Stimulated activated naive B cell treated with anti-CD40 and anti-IgM and Interleukin-4, amounts not matched to agents 10 μg/mL and 1 μg/mL and 100 μg/mL, for 72 hours (primary cell): ENCODE results near the gene GJC1.
A peak's percentile ranks its signal among the peaks of the same experiment; 100 is the strongest.

ENCODE experiments used
- ATAC-seq, 2 donors: fragments of 150-1000 bp; cut with Tn5 transposase; replicated peaks; 2 replicates each; pipeline ENCODE4 v1.10.0; 2021; ENCODE audit warnings: moderate library complexity in 1 of 2
- DNase-seq: peaks from one replicate; pipeline ENCODE4 v3.0.0; 2021
- H3K27ac Mint-ChIP-seq: one replicate; pipeline ENCODE4 v1.8.0; 2022; ENCODE audit warnings: mild to moderate bottlenecking, mixed read lengths
- H3K27me3 Mint-ChIP-seq, 2 donors: one replicate each; pipeline ENCODE4 v1.8.0; 2022; ENCODE audit warnings: mixed read lengths in 2 of 2
- H3K36me3 Mint-ChIP-seq, 2 donors: one replicate each; pipeline ENCODE4 v1.8.0; 2022; ENCODE audit warnings: mixed read lengths in 2 of 2, mild to moderate bottlenecking in 1 of 2
- H3K4me1 Mint-ChIP-seq, 2 donors: one replicate each; pipeline ENCODE4 v1.8.0; 2022; ENCODE audit warnings: mixed read lengths in 2 of 2, mild to moderate bottlenecking in 1 of 2
- H3K4me3 Mint-ChIP-seq, 2 donors: one replicate each; pipeline ENCODE4 v1.8.0; 2022; ENCODE audit warnings: mild to moderate bottlenecking in 2 of 2, mixed read lengths in 2 of 2, moderate library complexity in 1 of 2
- H3K9me3 Mint-ChIP-seq, 2 donors: one replicate each; pipeline ENCODE4 v1.8.0; 2022; ENCODE audit warnings: mixed read lengths in 2 of 2, mild to moderate bottlenecking in 1 of 2

Gene GJC1

DNA sequence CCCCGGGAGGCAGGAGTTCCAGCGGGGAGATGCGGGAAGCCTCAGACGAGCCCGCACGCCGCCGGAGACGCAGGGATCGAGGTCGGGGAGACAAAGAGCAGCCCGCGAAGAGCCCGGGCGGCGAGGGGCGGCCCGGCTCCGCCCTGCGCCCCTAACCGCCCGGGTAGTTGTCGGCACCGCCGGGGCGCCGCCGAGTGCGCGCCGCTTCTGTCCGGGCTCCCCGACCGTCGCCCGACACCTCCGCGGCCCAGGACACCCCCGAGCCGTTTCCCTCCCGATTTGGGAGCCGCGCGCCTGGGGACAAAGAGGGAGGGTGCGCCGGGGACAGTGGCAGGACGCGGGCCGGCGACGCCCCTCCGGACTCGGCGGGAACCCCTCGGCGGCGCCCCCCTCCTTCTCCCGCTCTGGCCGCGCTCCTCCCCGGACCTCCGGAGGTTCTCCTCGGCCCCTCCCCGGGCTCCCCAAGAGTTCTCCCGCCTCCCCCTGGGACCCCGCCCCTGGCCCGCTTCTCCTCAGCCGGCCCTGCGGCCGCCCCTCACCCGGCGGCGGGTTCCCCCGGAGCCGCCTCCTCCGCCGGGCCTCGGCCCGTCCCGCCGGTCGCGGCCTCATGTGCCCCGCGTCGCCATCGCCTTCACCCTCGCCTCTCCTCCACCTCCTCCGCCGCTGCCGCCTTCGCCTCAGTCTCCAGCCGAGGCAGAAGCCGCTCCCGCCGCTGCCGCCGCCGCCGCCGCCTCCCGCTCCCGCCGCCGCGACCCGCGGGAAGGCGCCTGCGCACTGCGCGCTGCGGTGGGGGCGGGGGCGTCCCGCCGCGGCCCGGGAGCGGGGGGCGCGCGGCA is at the start of gene GJC1:
Gene GJC1, minus strand, starts transcription at position 765 of the 836 bp plus-strand sequence. CDS start 24,470 bp downstream, outside the sequence.
- ATAC-seq (peak; percentile 55 to 70), DNase-seq (peak; percentile 1)
- Mint-ChIP-seq H3K36me3 (no peaks in the 10 kb centered on the region), H3K27ac (peak within 1 kb of the TSS; percentile 47), H3K9me3 (no peaks in the 10 kb centered on the region), H3K4me3 (peak within 1 kb of the TSS; percentile 79 to 86), H3K27me3 (peaks cover 37 to 52% of the 10 kb centered on the region in 2 donors), H3K4me1 (peaks cover 8 to 16% of the 10 kb centered on the region in 2 donors)

DNA sequence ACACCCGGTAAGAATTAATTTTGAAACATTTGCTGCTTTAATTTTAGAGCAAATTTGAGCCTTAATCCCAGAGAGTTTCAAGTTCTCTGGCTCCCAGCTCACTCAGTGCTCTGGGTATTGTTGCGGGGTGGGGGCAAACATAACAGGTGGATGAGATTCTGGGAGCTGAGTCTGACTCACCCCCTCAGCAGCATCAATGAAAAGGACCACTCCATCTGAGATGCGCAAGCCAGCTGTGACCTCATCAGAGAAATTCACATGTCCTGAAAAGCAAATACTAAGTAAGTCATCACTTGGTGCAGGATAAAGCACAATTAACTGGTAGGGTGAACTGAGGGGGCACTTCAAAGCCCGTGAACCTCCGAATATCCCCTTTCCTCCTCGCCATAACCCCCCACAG is 49.3 kb upstream of the GJC1 start:
- no peak overlapping the region for H3K4me3 Mint-ChIP-seq
- H3K27ac Mint-ChIP-seq, result no peak overlapping the region
- no peaks in the 10 kb centered on the region for H3K4me1 Mint-ChIP-seq
- H3K27me3 Mint-ChIP-seq, result no peaks in the 10 kb centered on the region
- peaks cover 36 to 62% of the 10 kb centered on the region in 2 donors for H3K36me3 Mint-ChIP-seq
- DNase-seq, result no peak
- H3K9me3 Mint-ChIP-seq, result no peaks in the 10 kb centered on the region
- no peak for ATAC-seq

- no peaks in the 10 kb centered on the region for H3K27me3 Mint-ChIP-seq
- ATAC-seq, result no peak
- H3K4me3 Mint-ChIP-seq, result no peak overlapping the region
- H3K9me3 Mint-ChIP-seq, result no peaks in the 10 kb centered on the region
- no peak overlapping the region for H3K27ac Mint-ChIP-seq
- peaks cover 34 to 64% of the 10 kb centered on the region in 2 donors for H3K36me3 Mint-ChIP-seq
- no peaks in the 10 kb centered on the region for H3K4me1 Mint-ChIP-seq
- DNase-seq, result no peak
Measured at GRCh38 chr17:44878627-44879221, 48.6 kb upstream of the GJC1 start.

DNA sequence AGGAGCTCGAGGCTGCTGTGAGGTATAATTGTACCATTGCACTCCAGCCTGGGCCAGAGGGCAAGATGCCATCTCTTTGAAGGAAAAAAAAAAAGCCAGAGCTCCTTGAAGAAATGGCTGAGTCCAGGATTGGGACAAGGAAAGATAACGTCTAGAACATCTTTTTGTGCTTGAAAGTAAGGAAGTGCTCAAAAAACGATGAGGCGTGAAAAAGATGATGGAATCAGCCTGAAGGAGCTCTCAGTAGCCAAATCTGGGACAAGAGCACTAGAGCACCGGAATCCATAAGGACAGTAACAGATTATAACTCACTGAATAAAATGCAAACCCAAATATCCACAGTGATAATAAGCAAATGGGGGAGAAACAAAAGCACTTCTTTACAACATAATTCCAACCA is 47.0 kb upstream of the GJC1 start:
- DNase-seq (no peak), ATAC-seq (no peak)
- Mint-ChIP-seq H3K27me3 (no peaks in the 10 kb centered on the region), H3K9me3 (no peaks in the 10 kb centered on the region), H3K4me3 (no peak overlapping the region), H3K27ac (no peak overlapping the region), H3K36me3 (peaks cover 27 to 57% of the 10 kb centered on the region in 2 donors), H3K4me1 (no peaks in the 10 kb centered on the region)

- no peak overlapping the region for H3K4me3 Mint-ChIP-seq
- no peak overlapping the region for H3K27ac Mint-ChIP-seq
- no peaks in the 10 kb centered on the region for H3K27me3 Mint-ChIP-seq
- DNase-seq (no peak), ATAC-seq (no peak)
- H3K4me1 Mint-ChIP-seq, result no peaks in the 10 kb centered on the region
- peaks cover 32 to 57% of the 10 kb centered on the region in 2 donors for H3K36me3 Mint-ChIP-seq
- H3K9me3 Mint-ChIP-seq, result no peaks in the 10 kb centered on the region
Measured at GRCh38 chr17:44875761-44876160, 45.7 kb upstream of the GJC1 start.

GRCh38 chr17:44872131-44872768 is 42.2 kb upstream of the GJC1 start:
- H3K27ac Mint-ChIP-seq, result peak overlapping the region; percentile 9
- H3K27me3 Mint-ChIP-seq, result no peaks in the 10 kb centered on the region
- DNase-seq (no peak), ATAC-seq (no peak)
- H3K9me3 Mint-ChIP-seq, result no peaks in the 10 kb centered on the region
- H3K36me3 Mint-ChIP-seq, result peaks cover 28 to 52% of the 10 kb centered on the region in 2 donors
- no peaks in the 10 kb centered on the region for H3K4me1 Mint-ChIP-seq
- no peak overlapping the region for H3K4me3 Mint-ChIP-seq

GRCh38 chr17:44871556-44871955 is 41.5 kb upstream of the GJC1 start:
- ATAC-seq (no peak), DNase-seq (no peak)
- no peak overlapping the region for H3K4me3 Mint-ChIP-seq
- peaks cover 26 to 47% of the 10 kb centered on the region in 2 donors for H3K36me3 Mint-ChIP-seq
- no peaks in the 10 kb centered on the region for H3K27me3 Mint-ChIP-seq
- no peaks in the 10 kb centered on the region for H3K9me3 Mint-ChIP-seq
- no peaks in the 10 kb centered on the region for H3K4me1 Mint-ChIP-seq
- H3K27ac Mint-ChIP-seq, result peak overlapping the region; percentile 20

- DNase-seq (no peak), ATAC-seq (no peak)
- Mint-ChIP-seq H3K4me1 (no peaks in the 10 kb centered on the region), H3K4me3 (no peak overlapping the region), H3K36me3 (peaks cover 43 to 55% of the 10 kb centered on the region in 2 donors), H3K27ac (no peak overlapping the region), H3K27me3 (no peaks in the 10 kb centered on the region), H3K9me3 (no peaks in the 10 kb centered on the region)
Measured at GRCh38 chr17:44867841-44868240, 37.8 kb upstream of the GJC1 start.

- no peak for ATAC-seq
- peaks cover 44 to 57% of the 10 kb centered on the region in 2 donors for H3K36me3 Mint-ChIP-seq
Measured at GRCh38 chr17:44865931-44866330, 35.8 kb upstream of the GJC1 start.

GRCh38 chr17:44865231-44865660 is 35.2 kb upstream of the GJC1 start:
- Mint-ChIP-seq H3K27me3 (no peaks in the 10 kb centered on the region), H3K4me3 (no peak overlapping the region), H3K4me1 (no peaks in the 10 kb centered on the region), H3K36me3 (peaks cover 47 to 57% of the 10 kb centered on the region in 2 donors), H3K9me3 (no peaks in the 10 kb centered on the region), H3K27ac (no peak overlapping the region)
- DNase-seq (peak; percentile 36), ATAC-seq (peak; percentile 80 to 85)

More at GRCh38 chr17:44865931-44866330, 35.8 kb upstream of the GJC1 start:
- H3K4me1 Mint-ChIP-seq, result no peaks in the 10 kb centered on the region
- H3K27me3 Mint-ChIP-seq, result no peaks in the 10 kb centered on the region
- H3K4me3 Mint-ChIP-seq, result no peak overlapping the region
- H3K27ac Mint-ChIP-seq, result no peak overlapping the region
- H3K9me3 Mint-ChIP-seq, result no peaks in the 10 kb centered on the region
- no peak for DNase-seq

- no peaks in the 10 kb centered on the region for H3K9me3 Mint-ChIP-seq
- H3K4me3 Mint-ChIP-seq, result no peak overlapping the region
- H3K27me3 Mint-ChIP-seq, result no peaks in the 10 kb centered on the region
- H3K36me3 Mint-ChIP-seq, result peaks cover 47 to 58% of the 10 kb centered on the region in 2 donors
- ATAC-seq (peak; percentile 10 to 36), DNase-seq (no peak)
- H3K27ac Mint-ChIP-seq, result no peak overlapping the region
- no peaks in the 10 kb centered on the region for H3K4me1 Mint-ChIP-seq
Measured at GRCh38 chr17:44864831-44865230, 34.7 kb upstream of the GJC1 start.

- Mint-ChIP-seq H3K4me3 (no peak overlapping the region), H3K4me1 (no peaks in the 10 kb centered on the region), H3K36me3 (peaks cover 44 to 55% of the 10 kb centered on the region in 2 donors), H3K27me3 (no peaks in the 10 kb centered on the region), H3K27ac (peak overlapping the region; percentile 42), H3K9me3 (no peaks in the 10 kb centered on the region)
- DNase-seq (no peak), ATAC-seq (no peak)
Measured at GRCh38 chr17:44863061-44863918, 33.2 kb upstream of the GJC1 start.

- no peak overlapping the region for H3K4me3 Mint-ChIP-seq
- no peak for DNase-seq
- ATAC-seq, result no peak
- H3K4me1 Mint-ChIP-seq, result peaks cover under 1 to 2% of the 10 kb centered on the region in 2 donors
- no peaks in the 10 kb centered on the region for H3K27me3 Mint-ChIP-seq
- peaks cover 44 to 50% of the 10 kb centered on the region in 2 donors for H3K36me3 Mint-ChIP-seq
- H3K9me3 Mint-ChIP-seq, result no peaks in the 10 kb centered on the region
- H3K27ac Mint-ChIP-seq, result no peak overlapping the region
Measured at GRCh38 chr17:44862278-44862914, 32.3 kb upstream of the GJC1 start.
